Midbrain (tissue), 1 donor: Measurements from ENCODE around the gene DSTN.

Source experiments
- DNase-seq: peaks from one replicate; lab custom pipeline; 2025; lab: John Stamatoyannopoulos, UW

DSTN gene

GRCh38 chr20:17549131-17549530, 20.7 kb upstream of the DSTN start:
- no peak for DNase-seq

GRCh38 chr20:17555106-17555505, 14.8 kb upstream of the DSTN start:
- DNase-seq, result no peak

GRCh38 chr20:17556837-17557674, 12.8 kb upstream of the DSTN start:
- DNase-seq, result no peak

GRCh38 chr20:17557675-17558006, 12.2 kb upstream of the DSTN start:
- no peak for DNase-seq

GRCh38 chr20:17558154-17558940, 11.5 kb upstream of the DSTN start:
- no peak for DNase-seq

- no peak for DNase-seq
These were observed 11.0 kb upstream of the DSTN start for GRCh38 chr20:17558941-17559304.

- DNase-seq, result no peak
These were observed 10.5 kb upstream of the DSTN start for GRCh38 chr20:17559338-17559737.

- no peak for DNase-seq
These were observed 9.4 kb upstream of the DSTN start for GRCh38 chr20:17560344-17561074.

- no peak for DNase-seq
These were observed 7.0 kb upstream of the DSTN start for GRCh38 chr20:17562804-17563305.

GRCh38 chr20:17565169-17565845, 4.6 kb upstream of the DSTN start:
- DNase-seq, result no peak

- DNase-seq, result no peak
These were observed 3.5 kb upstream of the DSTN start for GRCh38 chr20:17566345-17566744.

GRCh38 chr20:17568045-17568788, 1.7 kb upstream of the DSTN start:
- DNase-seq, result no peak

GRCh38 chr20:17568972-17569521, 828 bp upstream of the DSTN start:
- peak; percentile 44 for DNase-seq

GRCh38 chr20:17570347-17571152, 675 bp downstream of the DSTN start:
- DNase-seq, result peak; percentile 67

GRCh38 chr20:17571153-17571527, 1.3 kb downstream of the DSTN start:
- DNase-seq, result no peak

- no peak for DNase-seq
These were observed 2.3 kb downstream of the DSTN start for GRCh38 chr20:17572034-17572638.

GRCh38 chr20:17573463-17573862, 3.6 kb downstream of the DSTN start:
- no peak for DNase-seq

- DNase-seq, result no peak
These were observed 6.3 kb downstream of the DSTN start for GRCh38 chr20:17576215-17576614.

- no peak for DNase-seq
These were observed 9.6 kb downstream of the DSTN start for GRCh38 chr20:17579369-17580039.
